ENCODE measurements around the gene SPDYC.

Gene SPDYC

DNA sequence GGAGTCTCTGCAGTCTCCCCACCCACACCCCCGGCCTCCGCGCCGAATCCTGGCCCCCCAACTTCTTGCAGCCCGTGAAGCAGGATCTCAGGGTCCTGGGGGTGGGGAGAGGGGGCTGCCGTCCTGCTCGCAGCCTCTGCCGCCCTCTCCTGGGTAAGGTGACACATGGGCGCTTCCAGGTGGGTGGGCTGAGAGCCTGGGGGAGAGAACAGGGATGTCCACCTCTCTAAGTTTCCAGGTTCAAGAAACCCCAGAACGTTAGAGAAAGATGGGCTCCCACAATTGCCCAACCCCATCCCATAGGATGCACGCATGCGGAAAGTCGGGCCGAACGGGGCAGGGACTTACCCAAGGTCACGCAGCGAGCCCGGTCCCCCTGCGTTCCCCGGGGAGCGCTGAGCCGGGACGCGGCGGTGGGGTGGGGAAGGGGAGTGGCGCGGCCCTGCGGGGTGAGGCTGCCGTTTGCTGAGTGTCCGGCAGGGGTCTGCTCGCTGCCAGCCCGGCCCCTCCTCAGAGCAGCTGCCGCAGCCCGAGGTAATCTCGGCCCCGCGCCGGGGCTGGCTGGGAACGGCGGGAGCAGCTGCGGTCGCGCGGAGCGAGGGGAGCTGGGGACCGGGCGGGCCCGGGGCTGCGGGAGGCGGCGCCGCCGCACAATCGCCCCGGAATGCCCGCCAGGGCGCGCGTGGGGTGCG lies 11.0 kb downstream of the SPDYC start:
- no peaks in the 10 kb centered on the region for H3K27me3 ChIP-seq (ENCODE audit: low read depth, low read length)
- peaks cover 6 to 11% of the 10 kb centered on the region in 2 donors for H3K36me3 ChIP-seq (ENCODE audit: control insufficient read depth in 1 of 2, insufficient read depth in 2 of 2, low read length in 2 of 2)
- peak overlapping the region; percentile 65 to 91 for H3K4me3 ChIP-seq (ENCODE audit: low read depth in 1 of 2, low read length in 2 of 2)
- no peaks in the 10 kb centered on the region for H3K9me3 ChIP-seq (ENCODE audit: control insufficient read depth in 1 of 2, low read length in 2 of 2)
- H3K4me1 ChIP-seq (ENCODE audit: control insufficient read depth in 1 of 2, insufficient read depth in 2 of 2, low read length in 2 of 2) = peaks cover 4 to 29% of the 10 kb centered on the region in 2 donors
- H3K27ac ChIP-seq (ENCODE audit: low read length) = no peak overlapping the region

DNA sequence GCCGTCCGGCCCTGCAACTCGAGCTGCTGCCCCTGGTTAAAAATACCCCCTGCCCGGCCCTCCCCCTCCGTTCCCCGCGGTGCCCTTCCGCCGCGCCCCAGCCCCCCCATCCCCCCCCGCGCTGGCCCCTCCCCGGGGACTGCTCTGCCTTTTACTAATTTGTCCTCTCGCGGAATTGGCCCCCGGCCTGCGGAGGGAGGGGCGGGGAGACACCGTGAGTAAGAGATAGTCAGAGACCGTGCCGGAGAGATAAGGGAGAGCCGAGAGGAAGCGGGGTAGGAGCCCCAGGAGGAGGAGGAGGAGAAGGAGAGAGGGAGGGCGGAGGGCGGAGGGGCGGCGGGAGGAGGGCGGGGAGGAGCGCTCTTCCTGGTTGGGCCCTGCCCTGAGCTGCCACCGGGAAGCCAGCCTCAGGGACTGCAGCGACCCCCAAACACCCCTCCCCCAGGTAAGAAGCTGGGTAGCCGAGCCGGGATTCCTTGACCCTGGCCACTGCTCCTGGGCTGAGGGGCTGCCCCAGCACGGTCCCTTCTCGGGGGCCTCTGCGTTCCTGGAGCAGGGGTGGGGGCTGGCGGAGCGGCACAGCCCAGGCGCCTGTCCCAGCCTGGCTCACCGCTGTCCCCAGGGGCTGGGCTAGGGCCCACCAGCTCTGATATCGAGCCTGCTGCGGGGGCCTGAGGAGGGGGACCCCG lies 11.7 kb downstream of the SPDYC start, which contains the start of gene CAPN1:
TSS of gene CAPN1 (plus strand) at position 360 of the 689 bp plus-strand sequence. CDS start 774 bp downstream, outside the sequence.
- Histone ChIP-seq H3K27me3 (ENCODE audit: low read depth, low read length) (no peaks in the 10 kb centered on the region), H3K4me3 (ENCODE audit: low read depth in 1 of 2, low read length in 2 of 2) (peak within 1 kb of the TSS; percentile 87 to 91), H3K4me1 (ENCODE audit: control insufficient read depth in 1 of 2, insufficient read depth in 2 of 2, low read length in 2 of 2) (peaks cover 4 to 29% of the 10 kb centered on the region in 2 donors), H3K9me3 (ENCODE audit: control insufficient read depth in 1 of 2, low read length in 2 of 2) (no peaks in the 10 kb centered on the region), H3K27ac (ENCODE audit: low read length) (peak within 1 kb of the TSS; percentile 86), H3K36me3 (ENCODE audit: control insufficient read depth in 1 of 2, insufficient read depth in 2 of 2, low read length in 2 of 2) (peaks cover 12 to 18% of the 10 kb centered on the region in 2 donors)

DNA sequence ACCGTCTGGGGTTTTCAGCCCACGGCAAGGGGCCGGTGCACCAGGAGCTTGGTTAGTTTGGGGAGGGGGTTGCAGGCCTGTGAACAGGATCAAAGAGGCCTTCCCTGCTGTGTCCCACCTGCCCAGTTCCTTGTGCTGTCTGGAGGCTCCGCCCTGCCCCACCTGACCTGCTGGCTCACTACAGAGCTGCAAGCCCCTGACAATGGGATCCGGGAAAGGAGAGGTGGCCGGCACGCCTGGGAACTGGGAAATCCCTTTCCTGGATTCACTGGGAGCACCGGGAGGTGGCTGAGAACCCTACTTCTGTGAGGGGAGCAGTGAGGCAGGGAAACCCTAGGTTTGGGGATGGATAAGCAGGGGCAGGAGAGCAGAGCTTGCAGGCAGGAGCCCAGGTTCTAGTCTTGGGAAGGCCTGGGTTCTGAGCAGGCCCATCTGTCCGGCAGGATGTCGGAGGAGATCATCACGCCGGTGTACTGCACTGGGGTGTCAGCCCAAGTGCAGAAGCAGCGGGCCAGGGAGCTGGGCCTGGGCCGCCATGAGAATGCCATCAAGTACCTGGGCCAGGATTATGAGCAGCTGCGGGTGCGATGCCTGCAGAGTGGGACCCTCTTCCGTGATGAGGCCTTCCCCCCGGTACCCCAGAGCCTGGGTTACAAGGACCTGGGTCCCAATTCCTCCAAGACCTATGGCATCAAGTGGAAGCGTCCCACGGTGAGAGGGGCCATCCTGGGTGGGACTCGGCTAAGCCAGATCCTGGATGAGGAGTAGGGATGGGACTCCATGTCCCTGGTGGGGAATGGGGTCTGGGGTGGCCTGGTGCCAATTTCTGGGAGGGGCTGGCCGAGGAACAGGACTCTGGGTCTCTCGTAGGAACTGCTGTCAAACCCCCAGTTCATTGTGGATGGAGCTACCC lies 12.5 kb downstream of the SPDYC start:
- H3K27ac ChIP-seq (ENCODE audit: low read length) = peak overlapping the region; percentile 86
- peaks cover 13 to 25% of the 10 kb centered on the region in 2 donors for H3K36me3 ChIP-seq (ENCODE audit: control insufficient read depth in 1 of 2, insufficient read depth in 2 of 2, low read length in 2 of 2)
- H3K4me1 ChIP-seq (ENCODE audit: control insufficient read depth in 1 of 2, insufficient read depth in 2 of 2, low read length in 2 of 2) = peaks cover 4 to 29% of the 10 kb centered on the region in 2 donors
- H3K9me3 ChIP-seq (ENCODE audit: control insufficient read depth in 1 of 2, low read length in 2 of 2) = no peaks in the 10 kb centered on the region
- no peaks in the 10 kb centered on the region for H3K27me3 ChIP-seq (ENCODE audit: low read depth, low read length)
- peak overlapping the region; percentile 87 to 91 for H3K4me3 ChIP-seq (ENCODE audit: low read depth in 1 of 2, low read length in 2 of 2)

DNA sequence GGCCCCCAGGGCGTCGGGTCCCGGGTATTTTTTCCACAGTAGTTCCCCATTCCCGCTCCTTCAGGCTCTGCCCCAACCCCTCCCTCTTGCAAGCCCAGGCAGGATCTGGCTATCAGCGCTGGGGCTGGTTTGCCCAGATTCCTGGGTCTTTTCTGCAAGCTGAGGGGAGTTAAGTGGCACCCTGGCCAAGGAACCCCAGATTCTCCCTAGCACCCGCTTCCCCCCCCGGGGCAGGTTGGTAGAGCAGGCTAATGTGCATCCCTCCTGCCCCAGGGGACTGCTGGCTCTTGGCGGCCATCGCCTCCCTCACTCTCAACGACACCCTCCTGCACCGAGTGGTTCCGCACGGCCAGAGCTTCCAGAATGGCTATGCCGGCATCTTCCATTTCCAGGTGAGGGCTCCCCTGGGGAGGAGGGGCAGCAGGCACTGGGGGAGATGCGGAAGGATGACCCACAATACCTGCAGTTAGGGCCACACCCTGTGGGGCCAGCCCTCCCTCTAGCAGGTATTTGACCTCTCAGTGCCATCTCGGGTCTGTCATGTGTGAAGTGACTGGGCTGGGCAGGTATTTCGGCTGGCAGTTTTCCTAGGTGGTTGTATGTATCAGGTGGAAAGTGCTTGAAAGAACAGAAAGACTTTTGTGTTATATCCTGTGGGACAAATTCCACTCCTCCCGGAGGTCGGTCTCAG lies 13.3 kb downstream of the SPDYC start:
- peak overlapping the region; percentile 87 to 91 for H3K4me3 ChIP-seq (ENCODE audit: low read depth in 1 of 2, low read length in 2 of 2)
- H3K27ac ChIP-seq (ENCODE audit: low read length) = peak overlapping the region; percentile 86
- H3K36me3 ChIP-seq (ENCODE audit: control insufficient read depth in 1 of 2, insufficient read depth in 2 of 2, low read length in 2 of 2) = peaks cover 13 to 33% of the 10 kb centered on the region in 2 donors
- H3K27me3 ChIP-seq (ENCODE audit: low read depth, low read length) = no peaks in the 10 kb centered on the region
- H3K9me3 ChIP-seq (ENCODE audit: control insufficient read depth in 1 of 2, low read length in 2 of 2) = no peaks in the 10 kb centered on the region
- peaks cover 4 to 29% of the 10 kb centered on the region in 2 donors for H3K4me1 ChIP-seq (ENCODE audit: control insufficient read depth in 1 of 2, insufficient read depth in 2 of 2, low read length in 2 of 2)

DNA sequence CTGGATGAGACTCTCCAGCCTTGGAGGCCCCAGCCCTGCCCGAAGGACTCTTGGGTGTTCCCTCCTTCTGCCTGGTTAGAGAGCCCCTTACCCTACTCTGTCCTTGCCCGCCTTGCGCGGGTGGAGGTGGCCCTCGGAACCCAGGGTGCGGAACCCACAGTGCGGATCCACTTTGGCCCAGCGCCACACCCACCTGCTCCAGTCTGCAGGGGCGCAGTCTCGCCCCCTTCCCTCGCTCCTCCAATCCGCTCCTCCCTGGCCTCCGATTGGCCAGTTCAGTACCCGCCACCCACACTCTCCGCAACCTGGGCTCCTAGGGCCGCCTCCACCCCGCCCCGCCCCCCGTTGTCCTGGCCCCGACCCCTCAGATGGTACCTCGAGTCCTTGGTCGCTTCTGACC lies 14.1 kb downstream of the SPDYC start:
- no peaks in the 10 kb centered on the region for H3K27me3 ChIP-seq (ENCODE audit: low read depth, low read length)
- no peaks in the 10 kb centered on the region for H3K9me3 ChIP-seq (ENCODE audit: control insufficient read depth in 1 of 2, low read length in 2 of 2)
- H3K4me1 ChIP-seq (ENCODE audit: control insufficient read depth in 1 of 2, insufficient read depth in 2 of 2, low read length in 2 of 2) = peaks cover 4 to 29% of the 10 kb centered on the region in 2 donors
- no peak overlapping the region for H3K4me3 ChIP-seq (ENCODE audit: low read depth in 1 of 2, low read length in 2 of 2)
- no peak overlapping the region for H3K27ac ChIP-seq (ENCODE audit: low read length)
- peaks cover 13 to 41% of the 10 kb centered on the region in 2 donors for H3K36me3 ChIP-seq (ENCODE audit: control insufficient read depth in 1 of 2, insufficient read depth in 2 of 2, low read length in 2 of 2)

DNA sequence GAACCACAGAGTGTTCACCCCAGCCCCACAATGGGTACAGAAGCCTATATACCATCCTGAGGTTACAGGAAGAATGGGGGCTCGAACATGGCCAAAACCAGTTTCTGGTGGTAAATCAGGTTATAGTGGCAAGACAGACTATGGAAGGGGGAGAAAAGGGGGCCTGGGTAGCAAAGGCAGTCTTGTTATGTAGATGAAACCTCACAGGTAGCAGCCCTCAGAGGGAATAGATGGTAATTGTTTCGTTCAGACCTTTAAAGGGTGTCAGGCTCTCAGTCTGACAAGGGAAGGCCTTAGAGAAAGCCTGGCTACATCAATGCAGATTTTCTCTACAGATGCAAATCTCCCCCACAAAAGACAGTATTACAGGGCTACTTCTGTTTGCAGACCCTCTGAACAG lies 15.1 kb downstream of the SPDYC start:
- H3K4me1 ChIP-seq (ENCODE audit: control insufficient read depth in 1 of 2, insufficient read depth in 2 of 2, low read length in 2 of 2) = peaks cover 4 to 27% of the 10 kb centered on the region in 2 donors
- no peaks in the 10 kb centered on the region for H3K9me3 ChIP-seq (ENCODE audit: control insufficient read depth in 1 of 2, low read length in 2 of 2)
- H3K36me3 ChIP-seq (ENCODE audit: control insufficient read depth in 1 of 2, insufficient read depth in 2 of 2, low read length in 2 of 2) = peaks cover 23 to 51% of the 10 kb centered on the region in 2 donors
- no peaks in the 10 kb centered on the region for H3K27me3 ChIP-seq (ENCODE audit: low read depth, low read length)
- H3K27ac ChIP-seq (ENCODE audit: low read length) = no peak overlapping the region
- no peak overlapping the region for H3K4me3 ChIP-seq (ENCODE audit: low read depth in 1 of 2, low read length in 2 of 2)

DNA sequence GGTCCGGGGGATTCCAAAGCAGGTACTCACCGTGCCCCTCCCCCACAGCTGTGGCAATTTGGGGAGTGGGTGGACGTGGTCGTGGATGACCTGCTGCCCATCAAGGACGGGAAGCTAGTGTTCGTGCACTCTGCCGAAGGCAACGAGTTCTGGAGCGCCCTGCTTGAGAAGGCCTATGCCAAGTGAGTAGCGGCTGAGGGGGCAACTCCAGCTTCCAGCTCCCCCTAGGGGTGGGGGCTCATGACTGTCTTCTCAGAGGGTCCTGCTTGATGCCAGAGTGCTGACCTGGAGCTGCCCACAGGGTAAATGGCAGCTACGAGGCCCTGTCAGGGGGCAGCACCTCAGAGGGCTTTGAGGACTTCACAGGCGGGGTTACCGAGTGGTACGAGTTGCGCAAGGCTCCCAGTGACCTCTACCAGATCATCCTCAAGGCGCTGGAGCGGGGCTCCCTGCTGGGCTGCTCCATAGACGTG lies 15.9 kb downstream of the SPDYC start:
- Histone ChIP-seq H3K9me3 (ENCODE audit: control insufficient read depth in 1 of 2, low read length in 2 of 2) (no peaks in the 10 kb centered on the region), H3K27me3 (ENCODE audit: low read depth, low read length) (no peaks in the 10 kb centered on the region), H3K4me1 (ENCODE audit: control insufficient read depth in 1 of 2, insufficient read depth in 2 of 2, low read length in 2 of 2) (peaks cover 4 to 20% of the 10 kb centered on the region in 2 donors), H3K36me3 (ENCODE audit: control insufficient read depth in 1 of 2, insufficient read depth in 2 of 2, low read length in 2 of 2) (peaks cover 26 to 58% of the 10 kb centered on the region in 2 donors), H3K27ac (ENCODE audit: low read length) (no peak overlapping the region), H3K4me3 (ENCODE audit: low read depth in 1 of 2, low read length in 2 of 2) (no peak overlapping the region)

DNA sequence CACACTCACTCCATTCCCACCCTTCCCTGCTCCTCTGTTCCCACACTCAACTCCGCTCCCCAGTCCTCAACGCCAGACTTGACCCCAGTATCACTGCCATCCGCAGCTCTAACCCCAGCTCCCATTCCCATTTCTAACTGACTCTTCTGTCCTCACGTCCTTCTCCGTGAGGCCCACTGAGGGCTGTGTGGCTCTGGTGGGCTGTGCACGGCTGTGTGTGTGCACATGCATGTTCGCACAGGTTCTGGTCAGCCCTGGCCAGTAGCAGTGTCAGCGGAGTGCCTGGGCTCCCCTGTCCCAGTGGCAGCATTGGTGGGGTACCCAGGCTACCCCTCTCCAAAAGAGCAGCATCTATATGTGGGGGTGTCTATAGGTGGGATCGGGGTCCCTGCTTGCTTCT lies 16.7 kb downstream of the SPDYC start:
- Histone ChIP-seq H3K9me3 (ENCODE audit: control insufficient read depth in 1 of 2, low read length in 2 of 2) (no peaks in the 10 kb centered on the region), H3K4me1 (ENCODE audit: control insufficient read depth in 1 of 2, insufficient read depth in 2 of 2, low read length in 2 of 2) (peaks cover 4 to 18% of the 10 kb centered on the region in 2 donors), H3K27me3 (ENCODE audit: low read depth, low read length) (no peaks in the 10 kb centered on the region), H3K27ac (ENCODE audit: low read length) (no peak overlapping the region), H3K36me3 (ENCODE audit: control insufficient read depth in 1 of 2, insufficient read depth in 2 of 2, low read length in 2 of 2) (peaks cover 31 to 66% of the 10 kb centered on the region in 2 donors), H3K4me3 (ENCODE audit: low read depth in 1 of 2, low read length in 2 of 2) (no peak overlapping the region)

DNA sequence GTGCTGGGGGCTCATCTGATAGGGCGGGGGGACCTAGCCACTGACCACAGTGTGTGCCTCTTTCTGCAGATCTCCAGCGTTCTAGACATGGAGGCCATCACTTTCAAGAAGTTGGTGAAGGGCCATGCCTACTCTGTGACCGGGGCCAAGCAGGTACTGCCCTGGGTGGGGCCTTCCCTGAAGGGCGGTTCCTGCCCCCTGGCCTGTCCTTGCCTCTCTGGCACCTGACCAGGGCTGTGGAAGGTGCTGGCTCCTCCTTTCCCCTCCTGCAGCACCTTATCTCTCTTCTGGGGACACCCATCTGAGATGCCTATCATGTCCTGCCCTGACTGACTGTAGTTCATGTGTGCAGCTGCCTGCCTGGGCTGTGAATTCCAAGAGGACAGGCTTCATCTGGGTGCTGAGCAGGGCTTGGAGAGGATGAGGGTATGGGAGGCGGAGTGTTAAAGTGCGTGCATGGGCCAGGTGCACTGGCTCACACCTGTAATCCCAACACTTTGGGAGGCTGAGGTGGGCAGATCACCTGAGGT lies 17.2 kb downstream of the SPDYC start:
- Histone ChIP-seq H3K4me3 (ENCODE audit: low read depth in 1 of 2, low read length in 2 of 2) (no peak overlapping the region), H3K36me3 (ENCODE audit: control insufficient read depth in 1 of 2, insufficient read depth in 2 of 2, low read length in 2 of 2) (peaks cover 32 to 66% of the 10 kb centered on the region in 2 donors), H3K27ac (ENCODE audit: low read length) (no peak overlapping the region), H3K27me3 (ENCODE audit: low read depth, low read length) (no peaks in the 10 kb centered on the region), H3K4me1 (ENCODE audit: control insufficient read depth in 1 of 2, insufficient read depth in 2 of 2, low read length in 2 of 2) (peaks cover 4 to 16% of the 10 kb centered on the region in 2 donors), H3K9me3 (ENCODE audit: control insufficient read depth in 1 of 2, low read length in 2 of 2) (no peaks in the 10 kb centered on the region)

DNA sequence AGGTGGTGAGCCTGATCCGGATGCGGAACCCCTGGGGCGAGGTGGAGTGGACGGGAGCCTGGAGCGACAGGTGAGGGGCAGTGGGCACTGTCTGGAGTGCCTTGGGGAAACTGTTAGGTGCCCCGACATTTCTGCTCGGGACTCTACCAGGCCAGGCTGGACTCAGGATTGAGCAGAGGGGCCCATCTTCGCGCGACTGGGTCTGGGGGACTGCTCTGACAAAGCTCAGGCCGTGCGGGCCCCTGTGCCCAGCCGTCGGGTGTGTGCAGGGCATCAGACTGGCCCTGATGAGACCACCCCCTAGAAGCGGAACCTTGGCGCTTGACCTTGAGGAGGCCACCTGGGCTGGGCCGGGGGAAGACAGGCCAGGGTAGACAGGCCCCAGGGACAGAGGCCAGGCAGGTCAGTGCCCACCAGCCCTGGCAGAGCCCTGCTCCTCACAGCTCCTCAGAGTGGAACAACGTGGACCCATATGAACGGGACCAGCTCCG lies 18.0 kb downstream of the SPDYC start:
- Histone ChIP-seq H3K4me1 (ENCODE audit: control insufficient read depth in 1 of 2, insufficient read depth in 2 of 2, low read length in 2 of 2) (peaks cover 4 to 8% of the 10 kb centered on the region in 2 donors), H3K9me3 (ENCODE audit: control insufficient read depth in 1 of 2, low read length in 2 of 2) (no peaks in the 10 kb centered on the region), H3K4me3 (ENCODE audit: low read depth in 1 of 2, low read length in 2 of 2) (no peak overlapping the region), H3K27me3 (ENCODE audit: low read depth, low read length) (no peaks in the 10 kb centered on the region), H3K36me3 (ENCODE audit: control insufficient read depth in 1 of 2, insufficient read depth in 2 of 2, low read length in 2 of 2) (peaks cover 32 to 66% of the 10 kb centered on the region in 2 donors), H3K27ac (ENCODE audit: low read length) (no peak overlapping the region)
